ENCODE data around the gene RPL13. TPM values are rescaled to one million over a fixed set of nuclear protein-coding genes. Genes with fewer than 3 reads are reported as not detected.

Gene RPL13
- total and polyA plus RNA-seq, 9 of the 15 experiments (the other 6 are each of a cell fraction or from before 2014, with no cell fraction given) = 227 to 6,042 (median 1,633) TPM

DNA sequence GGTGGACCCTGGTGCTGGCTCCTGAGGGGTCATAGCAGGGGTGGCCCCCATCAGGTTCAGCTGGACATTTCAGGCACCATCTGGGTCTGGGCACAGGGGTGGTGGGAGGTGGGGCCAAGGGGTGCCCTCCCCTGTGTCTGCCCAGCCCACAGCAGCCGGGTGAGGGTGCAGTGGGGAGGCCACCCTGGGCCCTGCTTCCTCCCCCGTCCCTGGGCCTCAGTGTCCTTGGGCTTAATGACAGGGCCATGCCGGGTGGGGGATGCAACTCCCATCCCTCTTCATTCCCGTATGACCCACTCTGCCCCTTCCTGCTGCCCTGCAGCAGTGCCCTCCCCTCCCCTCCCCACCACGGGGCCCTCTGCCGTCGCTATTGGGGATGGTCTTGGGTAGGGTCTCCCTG, 25.7 kb downstream of the RPL13 start (continued):
- TF ChIP-seq ZNF143 (CRISPR knock-in tag; IDR thresholded peaks at IDR 0.05) (no peak), TCFL5 (CRISPR knock-in tag; conservative IDR thresholded peaks at IDR 0.05) (no peak), KLF10 (CRISPR knock-in tag; IDR thresholded peaks at IDR 0.05) (no peak), TEAD1 (CRISPR knock-in tag; IDR thresholded peaks at IDR 0.05) (no peak), PML (IDR thresholded peaks at IDR 0.05; ENCODE audit: low read length) (no peak), ZNF717 (CRISPR knock-in tag; IDR thresholded peaks at IDR 0.05) (no peak), ZNF24 (IDR thresholded peaks at IDR 0.05) (no peak), HOXB6 (CRISPR knock-in tag; IDR thresholded peaks at IDR 0.05; ENCODE audit: borderline replicate concordance) (no peak), ZNF184 (CRISPR knock-in tag; IDR thresholded peaks at IDR 0.05) (no peak)

DNA sequence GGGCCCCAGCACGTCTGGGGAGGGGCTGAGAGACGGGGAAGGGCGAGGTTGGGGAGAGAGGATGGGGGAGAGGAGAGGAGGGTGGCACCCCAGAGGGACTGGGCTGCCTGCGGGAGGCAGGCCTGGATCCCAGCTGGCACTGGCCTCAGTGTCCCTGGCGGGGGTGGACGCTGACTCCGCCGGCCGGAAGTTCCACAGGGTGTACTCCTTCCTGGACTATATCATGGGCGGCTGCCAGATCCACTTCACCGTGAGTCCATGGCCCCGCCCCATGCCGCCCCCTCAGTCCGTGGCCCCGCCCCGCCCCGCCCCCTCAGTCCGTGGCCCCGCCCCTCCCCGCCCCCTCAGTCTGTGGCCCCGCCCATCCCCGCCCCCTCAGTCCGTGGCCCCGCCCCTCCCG, 26.4 kb downstream of the RPL13 start:
- WGBS (ENCODE audit: insufficient coverage, low coverage, missing lambda C conversion rate) = 62% methylated on average over 5 of the region's 25 CpGs
- no peaks in the 10 kb centered on the region for H3K9me1 ChIP-seq (ENCODE audit: control insufficient read depth, insufficient read depth, low read length)
- in situ Hi-C loops (cut with MboI) (no loop called here), intact Hi-C loops (cut with micrococcal nuclease) (no loop called here)
- DNase-seq (ENCODE audit: extremely low read depth in 1 of 4, low spot score in 3 of 4) = peak; percentile 72 to 89 (median 87)
- peaks cover 81% of the 10 kb centered on the region; the same call in 2 of the 3 replicates for H3K36me3 ChIP-seq (ENCODE audit: control insufficient read depth, insufficient read depth, low read length)
- no peak overlapping the region for H3K4me2 ChIP-seq (ENCODE audit: insufficient read depth, low read length)
- ChIA-PET POLR2A (no interaction called here), CTCF (ENCODE audit: low intra/inter-chr PET ratio) (no interaction called here)
- H3K9me3 ChIP-seq (replicated peaks; ENCODE audit: control insufficient read depth, insufficient read depth, low read depth, low read length) = peaks cover 17% of the 10 kb centered on the region
- peak overlapping the region; percentile 79; the same call in 2 of the 3 replicates for H3K27ac ChIP-seq (ENCODE audit: extremely low read depth, low read depth, low read length)
- no peak for FAIRE-seq
- no peak overlapping the region for H3K4me3 ChIP-seq
- H3K9ac ChIP-seq (ENCODE audit: insufficient read depth in 1 of 2, low read depth in 2 of 2, low read length in 2 of 2) = no peak overlapping the region
- no peaks in the 10 kb centered on the region for H4K20me1 ChIP-seq (replicated peaks; ENCODE audit: control insufficient read depth, insufficient read depth, low read length)
- no peaks in the 10 kb centered on the region for H3K27me3 ChIP-seq (ENCODE audit: control insufficient read depth in 2 of 2, insufficient read depth in 2 of 2, low read length in 2 of 2)
- no peak overlapping the region for H2AFZ ChIP-seq (ENCODE audit: low read depth, low read length)
- no TSS peak for BruUV-seq (replicated peaks)
- peaks cover 0 to 61% of the 10 kb centered on the region in 2 experiments; a peak in 2 of 5 replicates for H3K4me1 ChIP-seq (replicated peaks in 1 of 2; ENCODE audit: control insufficient read depth in 2 of 2, insufficient read depth in 2 of 2, low read length in 2 of 2)
- H3K79me2 ChIP-seq (ENCODE audit: control insufficient read depth, insufficient read depth, low read length) = peaks cover 4% of the 10 kb centered on the region; the same call in 1 of the 3 replicates
- peak; percentile 93 for ATAC-seq
- TF ChIP-seq EHMT2 (IDR thresholded peaks at IDR 0.05) (no peak), PRPF4 (IDR thresholded peaks at IDR 0.05; ENCODE audit: insufficient read depth, low read depth, low read length, poor library complexity, severe bottlenecking) (no peak)
- TF ChIP-seq, protein P1, sequence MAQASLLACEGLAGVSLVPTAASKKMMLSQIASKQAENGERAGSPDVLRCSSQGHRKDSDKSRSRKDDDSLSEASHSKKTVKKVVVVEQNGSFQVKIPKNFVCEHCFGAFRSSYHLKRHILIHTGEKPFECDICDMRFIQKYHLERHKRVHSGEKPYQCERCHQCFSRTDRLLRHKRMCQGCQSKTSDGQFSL (CRISPR knock-in tag; IDR thresholded peaks at IDR 0.05) = peak; percentile 33; the same call in 1 of the 2 replicates
- TF ChIP-seq, protein P1 (tag; IDR thresholded peaks at IDR 0.05) = no peak
